Choroid plexus epithelial cell (primary cell): ENCODE results near the gene LMF1.

ENCODE experiments used
- DNase-seq: peaks from one replicate; pipeline ENCODE4 v3.0.0-alpha.2; 2010; ENCODE audit warnings: low read depth
- H3K4me3 ChIP-seq: 2 replicates; pipeline ENCODE4 v1.5.1; 2011; ENCODE audit warnings: low read depth, mild to moderate bottlenecking, control low read depth, low read length, moderate library complexity
- CTCF ChIP-seq: conservative IDR thresholded peaks from 2 replicates; pipeline ENCODE4 v1.5.1; 2011; ENCODE audit warnings: low read depth, mild to moderate bottlenecking, control low read depth, inconsistent platforms, low read length, moderate library complexity

The LMF1 gene

GRCh38 chr16:827513-827912 lies 143.3 kb downstream of the LMF1 start:
- DNase-seq = no peak
- TF ChIP-seq CTCF = no peak
- H3K4me3 ChIP-seq = no peak overlapping the region

GRCh38 chr16:825341-826061 lies 145.3 kb downstream of the LMF1 start:
- DNase-seq = no peak
- TF ChIP-seq CTCF = no peak
- no peak overlapping the region for H3K4me3 ChIP-seq

GRCh38 chr16:824601-825000 lies 146.2 kb downstream of the LMF1 start:
- DNase-seq = no peak
- no peak overlapping the region for H3K4me3 ChIP-seq
- TF ChIP-seq CTCF = no peak

GRCh38 chr16:824194-824593 lies 146.6 kb downstream of the LMF1 start:
- no peak for TF ChIP-seq CTCF
- H3K4me3 ChIP-seq = no peak overlapping the region
- no peak for DNase-seq

GRCh38 chr16:822909-823297 lies 147.9 kb downstream of the LMF1 start:
- TF ChIP-seq CTCF = no peak
- no peak for DNase-seq
- no peak overlapping the region for H3K4me3 ChIP-seq

- no peak for TF ChIP-seq CTCF
- no peak overlapping the region for H3K4me3 ChIP-seq
- no peak for DNase-seq
Observed at GRCh38 chr16:822174-822908, 148.4 kb downstream of the LMF1 start.

- TF ChIP-seq CTCF = no peak
- H3K4me3 ChIP-seq = no peak overlapping the region
- no peak for DNase-seq
Observed at GRCh38 chr16:821751-822150, 149.0 kb downstream of the LMF1 start.
